ENCODE measurements around the gene MCCC1. TPM values are rescaled to one million over a fixed set of nuclear protein-coding genes. Genes with fewer than 3 reads are reported as not detected.
"Not testable (repeated sequence)": the region's sequence is repeated elsewhere in the genome, so short reads cannot be mapped to it uniquely, and the experiment has no call there.

The MCCC1 gene
- polyA plus RNA-seq (ENCODE audit: insufficient read length in 10 of 10), result 10 to 100 TPM; 10.2 to 19.7 (median 14.6) TPM
- long read RNA-seq, donor 1, partial matches to known transcripts, result 0 of 1 reads
- long read RNA-seq, donor 1, other reads (novel, unspliced or antisense), result 0 of 1 reads
- long read RNA-seq, donor 2, partial matches to known transcripts, result 0 of 1 reads
- long read RNA-seq, donor 2, other reads (novel, unspliced or antisense), result 0 of 1 reads
- long read RNA-seq, donor 3, result 0 reads
- long read RNA-seq, donor 4, partial matches to known transcripts, result 0 of 3 reads
- long read RNA-seq, donor 4, other reads (novel, unspliced or antisense), result 0 of 3 reads
- long read RNA-seq, donor 5, partial matches to known transcripts, result 0 of 1 reads
- long read RNA-seq, donor 5, other reads (novel, unspliced or antisense), result 0 of 1 reads
- long read RNA-seq, donor 6, partial matches to known transcripts, result 0 of 4 reads
- long read RNA-seq, donor 6, other reads (novel, unspliced or antisense), result 0 of 4 reads
- long read RNA-seq, donor 7, partial matches to known transcripts, result 0 of 2 reads
- long read RNA-seq, donor 7, other reads (novel, unspliced or antisense), result 0 of 2 reads
- long read RNA-seq, donor 8, result 0 reads
- long read RNA-seq, donor 9, partial matches to known transcripts, result 0 of 1 reads
- long read RNA-seq, donor 9, other reads (novel, unspliced or antisense), result 0 of 1 reads

DNA sequence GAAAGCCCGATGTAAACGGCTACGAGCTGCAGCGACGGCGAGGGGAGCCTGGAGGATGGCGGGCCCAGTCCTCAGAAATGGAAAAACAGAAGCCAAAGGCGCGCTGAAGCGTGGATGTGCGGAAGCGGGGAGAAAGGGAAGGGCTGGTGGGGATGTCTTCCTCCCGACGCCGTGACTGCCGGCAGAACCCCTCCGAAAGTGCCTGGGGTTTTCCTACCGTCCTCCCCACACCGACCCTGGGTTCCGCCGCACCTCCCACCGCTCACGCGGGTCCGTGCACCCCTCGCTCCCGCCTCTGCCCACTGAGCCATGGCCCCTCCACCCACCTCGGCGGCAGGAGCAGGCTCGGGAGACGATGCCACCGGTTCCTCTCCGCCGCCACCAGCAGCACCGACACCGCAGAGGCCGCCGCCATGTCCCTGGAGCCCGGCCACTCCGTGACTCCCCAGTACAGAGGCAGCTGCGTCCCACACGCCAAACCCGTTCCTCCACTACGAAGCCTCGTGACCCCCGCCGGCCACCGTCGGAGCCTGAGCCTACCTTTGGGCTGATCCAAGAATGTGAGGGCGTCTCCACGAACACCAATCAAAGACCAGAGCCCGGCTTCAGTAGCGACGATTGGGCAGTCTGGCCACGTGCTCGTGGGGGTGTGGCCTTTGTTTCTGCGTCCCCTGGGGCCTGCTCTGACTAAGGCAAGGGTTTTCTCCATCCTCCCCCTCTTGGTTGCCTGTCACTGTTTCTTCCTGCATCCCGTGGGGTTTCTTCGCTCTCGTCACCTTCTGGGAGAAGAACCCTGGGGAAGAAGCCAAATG lies at the start of gene MCCC1:
Gene MCCC1 (minus strand): TSS at position 471 of the 812 bp plus-strand sequence. CDS start 56 bp downstream, at position 415.
- DNase-seq, result peak; percentile 95 to 97 (median 97)

DNA sequence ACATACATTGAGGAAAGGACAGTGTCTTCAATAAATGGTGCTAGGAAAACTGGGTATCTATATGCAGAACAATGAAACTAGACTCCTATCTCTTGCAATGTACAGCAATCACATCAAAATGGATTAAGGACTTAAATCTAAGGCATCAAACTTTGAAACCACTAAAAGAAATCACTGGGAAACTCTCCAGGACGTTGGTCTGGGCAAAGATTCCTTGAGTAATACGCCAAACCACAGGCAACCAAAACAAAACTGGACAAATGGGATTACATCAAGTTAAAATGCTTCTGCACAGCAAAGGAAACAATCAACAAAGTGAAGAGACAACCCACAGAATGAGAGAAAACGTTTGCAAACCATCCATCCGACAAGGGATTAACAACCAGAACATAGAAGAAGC lies 48.8 kb upstream of the MCCC1 start:
- no peak for DNase-seq

DNA sequence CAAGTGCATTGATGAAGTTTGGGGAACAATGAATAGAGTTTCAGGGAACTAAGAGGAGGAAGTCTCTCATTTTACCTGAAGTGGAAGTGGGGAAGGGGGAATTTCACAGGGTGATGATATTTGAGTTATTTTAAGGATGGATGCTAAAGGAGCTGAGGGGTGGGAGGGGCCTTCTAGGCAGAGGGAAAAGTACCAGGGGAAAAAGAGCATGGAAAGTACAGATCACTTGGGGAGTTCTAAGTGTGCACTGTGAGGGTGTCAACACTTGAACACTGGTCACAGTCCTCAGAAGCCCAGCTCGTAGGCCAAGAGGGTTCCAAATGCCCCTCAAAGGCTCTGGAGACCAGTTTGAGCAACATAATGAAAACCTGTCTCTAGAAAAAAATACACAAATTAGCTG lies 45.1 kb upstream of the MCCC1 start:
- no peak for DNase-seq

DNA sequence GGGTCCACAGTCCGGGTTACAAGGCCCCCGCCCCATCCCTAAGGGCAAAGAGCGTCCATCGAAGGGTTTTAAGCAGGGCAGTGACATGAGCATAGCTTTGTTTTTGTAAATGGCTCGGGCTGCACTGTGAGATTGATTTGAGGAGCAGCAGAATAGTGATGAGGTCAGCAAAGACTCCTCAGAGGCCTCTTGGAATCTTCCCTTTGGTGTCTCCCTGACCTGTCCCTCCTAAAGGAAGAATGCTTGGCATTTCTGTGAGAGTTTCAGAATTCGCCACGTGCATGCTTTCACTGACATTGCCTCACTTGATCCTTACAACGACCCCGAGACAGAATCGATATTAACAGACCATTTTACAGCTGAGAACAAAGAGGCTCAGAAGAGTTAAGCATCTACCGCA lies 42.9 kb upstream of the MCCC1 start:
- no peak for DNase-seq

DNA sequence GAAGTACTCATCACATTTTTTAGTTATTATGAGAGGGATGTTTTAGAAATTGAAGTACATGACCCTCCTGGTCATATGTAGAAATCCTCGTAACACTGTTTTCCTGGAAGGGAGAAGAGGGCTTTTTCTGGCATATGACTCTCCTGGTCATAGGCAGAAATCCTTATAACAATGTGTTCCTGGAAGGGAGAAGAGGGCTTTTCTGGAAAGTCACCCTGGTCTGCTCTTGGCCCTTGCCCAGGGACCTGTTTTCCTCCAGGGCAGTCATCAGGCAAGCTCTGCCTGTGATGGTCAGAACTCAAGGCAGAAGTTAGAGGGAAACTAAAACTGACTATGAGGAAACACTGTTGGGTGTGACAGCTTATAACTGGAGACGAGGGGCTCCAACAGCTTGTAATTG lies 35.5 kb upstream of the MCCC1 start:
- no peak for DNase-seq

DNA sequence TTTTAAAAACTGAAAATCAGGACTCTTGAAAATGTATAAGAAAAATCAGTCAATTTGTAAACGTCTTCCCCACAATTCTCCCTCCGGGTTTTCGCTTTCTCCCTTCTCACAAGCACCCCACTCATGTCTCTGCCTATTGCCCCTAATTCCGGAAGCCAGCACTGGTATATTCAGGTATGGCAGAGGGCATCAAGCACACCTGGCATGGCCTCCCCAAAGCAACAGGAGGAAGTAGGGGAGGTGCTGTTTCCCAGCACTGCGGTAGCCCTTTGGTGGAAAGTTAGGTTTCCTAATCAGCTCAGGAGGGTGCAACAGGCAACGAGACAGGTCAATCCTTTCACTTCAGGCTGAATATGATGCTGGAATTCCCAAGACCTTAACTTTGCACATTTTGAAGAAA lies 33.1 kb upstream of the MCCC1 start:
- DNase-seq, result no peak

DNA sequence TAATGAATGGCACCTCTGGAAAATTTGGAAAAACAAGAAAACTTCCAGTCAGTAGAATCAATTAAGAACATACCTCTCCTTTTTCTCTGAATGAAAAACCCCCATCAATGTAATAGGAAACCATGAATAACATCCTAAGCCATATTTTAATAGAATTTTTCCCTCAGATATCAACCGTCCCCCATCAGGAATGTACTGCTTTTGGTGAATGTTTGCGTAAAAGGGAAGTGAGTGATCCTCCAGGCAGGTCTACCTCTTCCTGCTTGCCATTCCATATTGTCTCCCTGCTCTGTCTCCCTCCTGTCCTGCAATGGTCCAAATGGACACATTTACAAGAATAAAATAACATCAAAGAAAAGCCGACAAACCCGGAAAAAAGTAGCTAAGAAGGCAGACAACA lies 32.4 kb upstream of the MCCC1 start:
- DNase-seq, result peak in 1 of 3 donors; percentile 25

DNA sequence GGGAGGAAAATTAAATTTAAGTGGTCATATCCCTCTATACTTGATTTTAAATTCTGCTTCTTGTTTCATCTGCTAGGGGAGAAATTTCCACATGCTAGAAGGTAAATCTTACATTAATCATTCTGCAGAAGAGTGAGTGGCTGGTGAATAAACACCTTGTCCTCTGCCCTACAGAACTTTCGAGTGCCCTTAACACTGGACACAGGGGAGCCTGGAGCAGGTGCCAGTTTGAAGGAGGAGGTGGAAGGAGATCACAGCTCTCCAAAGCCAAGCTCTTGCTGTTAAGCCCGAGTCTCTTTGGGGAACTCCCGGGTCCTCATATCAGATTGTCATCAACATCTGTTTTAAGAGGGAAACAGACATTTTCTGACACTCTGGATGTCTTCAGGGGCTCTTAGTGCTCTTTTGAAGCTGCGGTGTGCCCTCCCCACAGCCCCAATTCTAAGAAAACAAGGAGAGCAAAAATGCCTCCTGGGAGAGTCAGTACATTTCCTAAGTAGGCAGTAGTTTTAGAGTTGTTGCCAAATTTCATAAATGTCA lies 32.0 kb upstream of the MCCC1 start:
- no peak for DNase-seq

DNA sequence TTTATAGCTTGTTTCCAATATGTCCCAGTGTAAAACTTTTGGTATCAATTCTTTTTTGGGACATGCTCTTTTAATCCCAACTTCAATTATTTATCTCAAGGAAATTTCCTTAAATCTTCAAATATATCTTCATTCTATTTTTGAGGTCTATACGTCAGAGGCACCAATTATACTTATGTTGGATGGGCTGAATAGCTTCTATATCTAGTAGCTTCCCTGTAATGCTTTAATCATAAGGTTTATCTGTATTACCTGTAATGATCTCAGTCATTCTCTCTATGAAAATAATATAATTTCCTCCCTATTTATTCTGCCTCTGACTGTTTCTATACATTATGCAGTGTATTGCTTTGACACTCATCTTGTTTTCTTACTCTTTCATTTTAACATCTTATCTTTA lies 29.9 kb upstream of the MCCC1 start:
- no peak for DNase-seq

DNA sequence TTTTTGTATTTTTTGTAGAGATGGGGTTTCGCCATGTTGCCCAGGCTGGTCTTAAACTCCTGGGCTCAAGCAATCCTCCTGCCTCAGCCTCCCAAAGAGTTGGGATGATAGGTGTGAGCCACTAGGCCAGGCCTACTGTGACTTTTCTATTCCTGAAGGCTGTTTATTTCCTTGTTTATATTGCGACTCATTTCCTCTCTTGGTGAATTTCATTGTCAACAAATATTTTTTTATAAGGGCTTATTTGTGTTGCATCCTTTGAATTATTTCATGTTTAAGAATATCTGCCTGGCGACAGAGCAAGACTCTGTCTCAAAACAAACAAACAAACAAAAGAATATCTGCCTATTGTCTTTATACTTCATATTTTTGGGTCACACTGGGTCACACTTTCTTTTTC lies 29.4 kb upstream of the MCCC1 start:
- DNase-seq, result no peak

DNA sequence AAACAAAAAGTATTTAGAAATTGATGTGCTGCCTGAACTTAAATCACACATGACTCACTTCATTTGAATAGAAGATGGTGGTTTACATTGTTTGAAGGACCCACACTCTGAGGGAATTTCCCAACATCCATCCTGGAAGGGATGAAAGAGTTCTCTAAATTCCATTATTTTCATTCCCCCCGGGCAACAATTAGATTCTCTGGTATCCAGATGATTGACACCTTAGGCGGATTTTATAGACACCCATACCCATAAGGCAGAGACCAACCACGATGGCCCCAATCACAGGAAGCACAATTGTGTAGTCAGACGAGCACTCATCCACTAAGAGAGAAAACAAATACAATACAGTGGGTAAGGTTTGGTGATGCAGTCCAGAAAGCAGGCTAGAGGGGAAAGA lies 24.6 kb upstream of the MCCC1 start:
- no peak for DNase-seq

DNA sequence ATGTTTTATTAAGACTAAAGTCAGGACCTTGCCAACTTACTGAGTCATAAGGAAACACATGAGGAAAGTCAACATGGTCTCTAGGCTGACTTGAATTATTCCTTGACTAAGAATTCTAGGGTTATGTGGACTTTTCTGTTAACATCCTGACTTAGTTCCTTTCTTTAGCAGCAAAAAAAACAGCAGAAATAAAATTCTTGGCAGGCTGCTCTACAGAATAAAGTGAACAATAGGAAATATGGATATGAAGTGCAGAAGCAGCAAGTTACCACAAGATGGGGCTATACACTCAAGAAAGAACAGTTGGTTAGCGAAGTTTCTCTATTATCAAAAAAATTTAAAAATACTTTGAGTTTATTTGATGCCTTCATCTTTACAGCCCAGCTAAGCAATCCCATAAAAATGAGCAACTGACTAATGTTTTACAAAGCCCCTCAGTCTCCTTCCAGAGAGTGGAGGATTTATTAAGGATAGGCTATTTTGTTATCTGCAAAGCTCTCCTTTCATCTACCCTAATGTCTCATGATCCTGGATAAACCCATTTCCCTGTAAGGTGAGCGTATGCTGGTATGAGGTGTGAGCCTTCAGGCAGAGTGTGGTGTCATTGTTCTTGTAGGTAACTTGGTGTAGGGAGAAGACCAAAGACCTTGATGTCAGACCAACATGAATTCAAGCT lies 23.1 kb upstream of the MCCC1 start:
- DNase-seq, result peak; percentile 39 to 74 (median 57)

DNA sequence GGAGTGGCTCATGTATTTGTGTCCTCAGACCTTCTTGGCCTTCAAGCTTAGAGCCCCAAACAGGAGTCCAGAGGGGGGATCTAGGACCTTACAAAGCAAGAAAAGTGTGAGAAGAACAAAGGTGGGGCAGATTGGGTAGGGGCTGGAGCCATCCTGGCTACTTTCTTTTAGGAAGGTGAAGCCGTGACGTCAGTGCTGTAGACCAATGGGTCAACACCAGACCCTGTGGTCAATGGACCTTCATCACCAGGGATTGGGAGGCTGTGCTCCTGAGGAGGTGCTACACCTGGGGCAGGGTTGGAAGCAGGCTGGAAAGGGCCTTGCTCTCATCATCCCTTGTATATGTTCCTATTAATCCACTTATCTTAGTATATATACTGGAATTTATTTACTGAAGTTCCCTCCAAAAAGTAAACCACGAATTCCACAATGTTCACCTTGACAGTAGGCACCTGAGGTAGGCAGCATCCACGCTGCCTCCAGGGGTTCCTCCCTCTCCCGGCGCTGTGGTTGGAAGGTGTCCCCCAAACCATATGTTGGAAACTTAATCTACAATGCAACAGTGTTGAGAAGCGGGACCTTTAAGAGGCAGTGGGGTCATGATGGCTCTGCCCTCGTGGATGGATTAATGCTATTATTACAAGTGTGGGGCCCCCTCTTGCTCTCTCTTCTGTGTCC lies 21.4 kb upstream of the MCCC1 start:
- no peak for DNase-seq

DNA sequence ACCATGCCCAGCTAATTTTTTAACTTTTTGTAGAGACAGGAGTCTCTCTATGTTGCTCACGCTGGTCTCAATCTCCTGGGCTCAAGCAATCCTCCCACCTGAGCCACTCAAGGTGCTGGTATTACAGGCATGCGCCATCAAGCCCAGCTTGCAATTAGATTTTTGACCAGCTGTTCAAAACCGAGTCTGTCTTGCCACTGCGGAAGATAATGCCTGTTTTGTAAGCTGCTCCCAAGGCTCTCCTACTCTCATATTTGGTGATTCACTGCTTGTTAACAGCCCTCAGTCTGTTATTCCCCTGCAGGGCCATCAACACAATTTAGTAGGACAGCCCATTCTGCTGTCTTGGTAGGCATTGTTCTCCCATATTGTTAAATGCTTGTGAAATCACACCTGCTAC lies 17.8 kb upstream of the MCCC1 start:
- no peak for DNase-seq

DNA sequence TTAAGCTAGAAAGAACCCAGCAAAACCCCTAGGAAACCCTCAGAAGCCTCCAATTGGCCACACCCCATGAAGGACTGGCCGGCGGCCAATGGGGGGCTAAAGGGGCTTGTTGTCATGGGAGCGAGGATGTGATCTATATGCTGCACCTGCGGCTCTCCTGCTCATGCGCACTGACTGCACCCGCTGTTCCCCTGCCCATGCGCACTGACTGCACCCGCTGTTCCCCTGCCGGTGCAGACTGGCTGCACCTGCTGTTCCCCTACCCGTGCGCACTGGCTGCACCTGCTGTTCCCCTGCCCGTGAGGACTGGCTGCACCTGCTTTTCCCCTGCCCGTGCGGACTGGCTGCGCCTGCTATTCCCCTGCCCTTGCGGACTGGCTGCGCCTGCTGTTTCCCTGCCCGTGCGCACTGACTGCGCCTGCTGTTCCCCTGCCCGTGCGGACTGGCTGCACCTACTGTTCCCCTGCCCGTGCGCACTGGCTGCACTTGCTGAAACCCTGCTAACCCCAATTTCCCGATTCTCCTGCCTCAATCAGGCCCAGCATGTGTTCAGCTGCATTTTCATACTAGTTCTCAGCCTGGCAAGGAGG lies 16.8 kb upstream of the MCCC1 start:
- DNase-seq, result peak; percentile 39 to 57 (median 47)

DNA sequence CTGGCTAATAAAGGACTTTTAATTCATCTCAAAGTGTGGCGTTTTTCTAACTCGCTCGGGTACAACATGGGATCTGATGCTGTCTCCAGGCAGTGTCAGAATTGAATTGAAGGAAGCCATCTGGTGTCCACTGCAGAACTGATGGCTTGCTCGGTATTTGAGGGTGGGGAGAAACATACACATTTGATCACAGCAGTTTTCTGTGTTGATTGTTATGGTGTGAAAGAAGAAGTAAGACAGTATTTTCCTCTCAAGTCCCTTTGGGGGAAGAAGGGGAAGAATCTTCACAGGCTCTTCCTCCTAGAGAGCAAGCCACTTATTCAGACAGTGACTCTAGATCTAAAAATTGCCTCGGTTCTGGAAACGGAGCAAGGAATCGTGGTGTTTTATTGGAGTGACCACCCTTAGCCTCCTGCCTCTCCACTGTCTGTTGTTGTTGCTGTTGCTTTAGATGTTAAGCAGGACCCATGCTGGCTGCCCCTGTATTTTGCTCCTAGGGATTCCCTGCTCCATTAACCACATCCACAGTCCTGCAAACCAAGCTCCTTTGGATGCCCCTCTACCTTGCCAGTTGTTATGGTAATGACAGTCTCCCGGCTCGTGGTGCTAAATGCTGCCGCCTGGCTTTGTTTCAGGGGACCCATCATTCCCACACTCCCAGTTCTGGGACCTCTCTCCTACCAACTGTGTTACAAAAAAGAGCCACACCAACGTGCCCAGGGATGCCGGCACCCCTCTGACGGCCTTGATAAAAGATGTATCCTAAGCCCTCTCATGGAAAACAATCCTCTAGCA lies 15.3 kb upstream of the MCCC1 start:
- DNase-seq, result peak in 1 of 3 donors; percentile 14

DNA sequence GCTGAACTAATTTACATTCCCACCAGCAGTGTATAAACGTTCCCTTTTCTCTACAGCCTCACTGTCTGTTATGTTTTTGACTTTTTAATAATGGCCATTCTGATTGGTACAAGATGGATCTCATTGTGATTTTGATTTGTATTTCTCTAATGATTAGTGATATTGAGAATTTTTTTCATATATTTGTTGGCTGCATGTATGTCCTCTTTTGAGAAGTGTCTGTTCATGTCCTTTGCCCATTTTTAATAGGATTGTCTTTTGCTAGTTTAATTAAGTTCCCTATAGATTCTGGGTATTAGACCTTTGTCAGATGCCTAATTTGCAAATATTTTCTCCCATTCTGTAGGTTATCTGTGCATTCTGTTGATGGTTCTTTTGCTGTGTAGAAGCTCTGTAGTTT lies 10.6 kb upstream of the MCCC1 start:
- DNase-seq, result not testable (repeated sequence)

DNA sequence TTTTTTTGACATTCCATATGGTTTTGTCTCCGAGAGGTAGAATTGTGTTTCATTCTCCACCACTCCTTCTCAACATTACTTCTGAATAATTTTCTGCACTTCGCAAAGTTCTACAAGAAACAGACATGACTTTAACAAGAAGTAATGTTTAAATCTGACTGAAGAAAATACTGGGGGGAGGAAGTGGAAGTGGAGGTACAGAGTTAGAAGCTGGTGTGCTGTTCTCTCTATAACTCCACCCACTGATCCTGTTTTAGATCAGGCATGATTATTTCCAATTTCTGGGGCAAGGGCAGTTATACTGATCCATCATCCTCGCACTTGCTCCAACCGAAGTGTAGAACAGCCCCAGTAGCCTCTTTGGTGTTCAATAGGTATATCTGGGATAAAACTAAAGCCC lies 9.2 kb upstream of the MCCC1 start:
- DNase-seq, result no peak

DNA sequence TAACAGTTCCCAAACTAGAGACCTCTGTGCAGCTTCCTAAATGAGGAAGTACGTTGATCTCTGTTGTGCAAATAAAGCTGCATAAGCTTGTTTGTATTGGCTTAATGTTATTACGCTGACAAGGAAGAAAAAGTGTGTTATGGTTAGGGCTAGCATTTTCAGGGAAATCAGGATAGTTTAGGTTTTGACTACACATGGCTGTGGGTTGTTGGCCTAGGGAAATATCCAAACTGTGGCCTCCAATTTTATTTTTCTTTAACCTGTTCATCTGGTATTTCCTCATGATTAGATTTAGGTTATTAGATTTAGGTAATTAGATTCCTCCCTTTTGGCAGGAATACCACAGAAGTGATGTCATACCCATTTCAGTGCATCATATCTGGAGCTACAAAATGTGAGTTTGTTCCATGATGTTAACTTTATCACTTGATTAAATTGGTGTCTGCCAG lies 8.7 kb upstream of the MCCC1 start:
- peak in 1 of 3 donors; percentile 5 for DNase-seq

DNA sequence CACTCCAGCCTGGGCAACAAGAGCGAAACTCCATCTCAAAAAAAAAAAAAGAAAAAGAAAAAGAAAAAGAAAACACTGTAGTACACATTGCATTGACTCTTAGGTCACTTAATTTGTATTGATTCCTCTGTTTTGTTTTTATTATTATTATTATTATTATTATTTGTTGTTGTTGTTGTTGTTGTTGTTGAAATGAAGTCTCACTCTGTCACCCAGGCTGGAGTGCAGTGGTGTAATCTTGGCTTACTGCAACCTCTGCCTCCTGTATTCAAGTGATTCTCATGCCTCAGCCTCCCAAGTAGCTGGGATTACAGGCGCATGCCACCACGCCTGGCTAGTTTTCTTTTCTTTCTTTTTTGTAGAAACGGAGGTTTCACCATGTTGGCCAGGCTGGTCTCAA lies 8.1 kb upstream of the MCCC1 start:
- DNase-seq, result not testable (repeated sequence)

All from muscle of back (tissue), 13 donors.